ENCODE results near the gene SPINT1.

SPINT1 gene

DNA sequence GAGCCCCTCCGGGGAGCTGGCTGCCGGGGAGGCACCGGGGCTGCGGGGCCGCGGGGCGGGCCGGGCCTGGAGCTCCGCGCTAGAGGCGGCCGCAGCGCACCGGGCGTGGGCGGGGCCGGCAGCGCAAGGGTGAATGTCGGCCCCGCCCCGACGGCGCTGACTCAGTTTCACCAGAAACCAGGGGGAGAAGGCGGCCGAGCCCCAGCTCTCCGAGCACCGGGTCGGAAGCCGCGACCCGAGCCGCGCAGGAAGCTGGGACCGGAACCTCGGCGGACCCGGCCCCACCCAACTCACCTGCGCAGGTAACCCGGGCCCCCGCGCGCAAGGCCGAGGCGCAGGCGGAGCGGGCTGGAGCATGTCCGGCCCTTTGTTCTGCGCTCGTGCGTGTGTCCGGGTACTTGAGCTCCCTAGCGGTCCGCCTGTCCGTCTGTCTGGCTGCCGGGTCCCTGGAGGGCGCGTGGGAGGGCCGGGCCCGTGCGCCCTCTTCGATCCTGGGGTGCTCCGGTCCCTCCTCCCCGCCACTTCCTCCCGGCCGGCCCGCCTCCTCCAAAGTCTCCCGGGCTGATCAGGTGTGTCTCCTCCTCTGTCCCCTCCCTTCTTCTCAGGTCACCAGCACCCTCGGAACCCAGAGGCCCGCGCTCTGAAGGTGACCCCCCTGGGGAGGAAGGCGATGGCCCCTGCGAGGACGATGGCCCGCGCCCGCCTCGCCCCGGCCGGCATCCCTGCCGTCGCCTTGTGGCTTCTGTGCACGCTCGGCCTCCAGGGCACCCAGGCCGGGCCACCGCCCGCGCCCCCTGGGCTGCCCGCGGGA is at the start of gene SPINT1:
Gene SPINT1 (plus strand): TSS at position 164 of the 811 bp plus-strand sequence. CDS start 507 bp downstream, at position 671.
- DNase-seq: peak; percentile 86

DNA sequence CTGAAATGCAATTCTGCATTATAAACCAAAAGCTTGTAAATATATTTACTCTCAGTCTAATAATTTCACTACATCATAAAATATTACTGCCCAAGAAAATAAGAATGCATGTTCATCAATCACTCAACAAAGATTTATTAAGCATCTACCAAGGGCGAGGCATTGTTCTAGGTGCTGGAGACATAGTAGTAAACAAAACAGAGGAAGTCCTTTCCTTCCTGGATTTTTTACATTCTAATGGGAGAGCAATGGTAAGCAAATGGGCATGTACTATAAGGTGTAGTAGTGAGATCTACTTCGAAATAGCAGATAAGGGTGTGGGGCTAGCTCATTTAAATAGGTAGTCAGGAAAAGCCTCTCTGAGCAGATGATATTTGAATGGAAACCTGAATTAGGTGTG is 47.8 kb upstream of the SPINT1 start:
- no peak for DNase-seq

DNA sequence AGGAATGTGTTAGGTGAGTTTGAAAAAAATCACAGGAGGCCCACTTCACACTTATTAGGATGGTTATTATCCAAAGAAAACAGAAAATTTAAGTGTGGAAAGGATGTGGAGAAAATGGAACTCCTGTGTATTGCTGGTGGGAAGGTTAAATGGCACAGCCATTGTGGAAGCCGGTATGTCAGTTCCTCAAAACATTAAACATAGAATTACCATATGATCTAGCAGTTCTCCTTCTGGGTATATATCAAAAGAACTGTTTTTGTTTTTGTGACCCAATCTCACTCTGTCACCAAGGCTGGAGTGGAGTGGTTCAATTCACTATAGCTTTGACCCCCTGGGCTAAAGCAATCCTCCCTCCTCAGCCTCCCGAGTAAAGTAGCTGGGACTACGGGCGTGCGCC is 47.3 kb upstream of the SPINT1 start:
- no peak for DNase-seq

- no peak for DNase-seq
Observed at GRCh38 chr15:40799523-40799922, 44.3 kb upstream of the SPINT1 start.

- no peak for DNase-seq
Observed at GRCh38 chr15:40803076-40803475, 40.8 kb upstream of the SPINT1 start.

- DNase-seq: no peak
Observed at GRCh38 chr15:40803688-40804087, 40.2 kb upstream of the SPINT1 start.

- DNase-seq: no peak
Observed at GRCh38 chr15:40806672-40807027, 37.2 kb upstream of the SPINT1 start.

DNA sequence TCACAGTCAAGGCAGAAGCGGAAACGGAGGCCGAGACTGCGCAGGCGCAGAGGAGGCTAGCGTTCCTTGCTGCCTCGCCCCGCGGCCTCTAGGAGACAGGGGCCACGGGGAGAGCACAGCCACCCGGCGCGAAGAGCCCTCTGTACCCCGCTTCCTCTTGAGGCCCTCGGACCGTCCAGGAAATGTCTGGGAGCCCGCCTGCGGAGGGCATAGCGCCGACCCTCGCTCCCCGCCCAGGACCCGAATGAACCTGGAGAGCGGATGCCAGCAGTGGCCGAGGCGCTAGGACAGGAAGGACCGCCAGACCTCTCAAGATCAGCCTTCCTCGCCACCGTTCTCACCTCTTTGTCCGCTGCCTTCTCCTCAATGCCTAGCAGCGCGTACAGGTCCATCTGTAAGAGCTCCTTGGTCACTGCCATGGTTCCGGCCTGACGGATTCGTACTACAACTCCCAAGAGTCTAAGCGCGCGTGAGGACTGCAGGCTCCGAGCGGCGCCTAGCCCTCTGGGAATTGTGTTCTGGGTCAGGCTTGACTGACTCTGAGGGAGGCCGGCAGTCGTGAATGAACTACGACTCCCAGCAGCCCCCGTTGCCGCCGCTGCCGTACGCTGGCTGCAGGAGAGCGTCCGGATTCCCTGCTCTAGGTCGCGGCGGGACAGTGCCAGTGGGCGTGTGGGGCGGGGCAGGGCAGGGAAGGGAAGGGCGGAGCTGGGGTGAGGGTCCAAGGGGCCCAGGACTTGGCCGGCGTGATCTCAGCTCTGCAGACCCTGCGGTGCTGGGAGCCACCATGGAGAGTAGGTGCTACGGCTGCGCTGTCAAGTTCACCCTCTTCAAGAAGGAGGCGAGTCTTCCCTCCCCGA is 36.6 kb upstream of the SPINT1 start, which contains the start of the genes DNAJC17 and ZFYVE19:
Gene DNAJC17 (minus strand): TSS at position 446 of the 860 bp plus-strand sequence. CDS start 27 bp downstream, at position 419.
Gene ZFYVE19 (plus strand): TSS at position 62 of the 860 bp plus-strand sequence. CDS start 501 bp downstream, at position 563.
- DNase-seq: peak; percentile 97

DNA sequence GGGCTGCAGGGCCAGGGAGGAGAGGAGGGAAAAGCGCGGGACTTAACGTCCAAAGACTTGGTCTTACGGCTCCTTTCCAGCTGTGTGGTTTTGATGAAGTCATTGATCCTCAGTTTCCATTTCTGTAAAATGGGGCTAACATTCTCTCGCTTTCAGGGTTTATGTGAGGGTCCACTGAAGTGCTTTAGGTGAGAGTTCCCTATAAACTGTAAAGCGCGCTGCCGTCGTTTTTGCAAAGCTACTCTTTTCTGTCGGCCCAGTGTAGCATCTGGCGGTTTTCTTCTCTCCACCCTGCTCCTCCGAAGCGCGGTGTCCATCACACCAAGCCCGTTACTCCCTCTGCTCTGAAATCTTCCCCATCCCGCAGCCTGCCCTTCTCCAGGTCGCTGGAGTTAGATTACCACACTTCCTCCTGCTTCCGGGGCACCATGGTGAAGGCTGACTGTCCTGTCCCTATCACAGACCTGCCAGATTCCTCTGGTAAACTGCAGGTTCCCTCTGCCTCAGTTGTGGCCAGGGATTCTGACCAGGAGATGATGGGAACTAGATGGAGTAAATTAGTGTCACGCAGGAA is 35.9 kb upstream of the SPINT1 start:
- DNase-seq: peak; percentile 8

DNA sequence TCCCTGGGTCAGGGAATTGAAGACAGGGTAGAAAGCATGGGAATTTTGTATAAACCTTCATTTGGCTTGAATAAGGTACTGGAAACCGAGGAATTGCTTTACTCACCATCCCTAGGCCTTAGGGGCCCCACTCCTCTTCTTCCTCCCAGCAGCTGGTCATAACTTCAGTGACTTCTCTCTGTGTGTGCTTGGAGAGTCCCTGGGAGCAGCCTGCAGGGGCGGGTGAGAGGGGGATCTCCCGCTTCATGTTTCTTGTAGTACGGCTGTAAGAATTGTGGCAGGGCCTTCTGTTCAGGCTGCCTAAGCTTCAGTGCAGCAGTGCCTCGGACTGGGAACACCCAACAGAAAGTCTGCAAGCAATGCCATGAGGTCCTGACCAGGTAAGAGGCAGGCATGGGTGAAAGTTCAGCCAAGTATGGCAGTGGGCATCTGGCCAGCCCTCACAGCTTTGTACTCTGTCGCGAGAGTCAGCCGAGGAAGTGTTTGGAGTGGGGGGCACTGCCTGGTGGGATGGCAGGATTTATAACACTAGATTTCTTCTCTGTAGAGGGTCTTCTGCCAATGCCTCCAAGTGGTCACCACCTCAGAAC is 34.9 kb upstream of the SPINT1 start:
- DNase-seq: no peak

- no peak for DNase-seq
Observed at GRCh38 chr15:40812721-40813425, 31.0 kb upstream of the SPINT1 start.

- no peak for DNase-seq
Observed at GRCh38 chr15:40815042-40815698, 28.7 kb upstream of the SPINT1 start.

GRCh38 chr15:40819048-40819447 is 24.8 kb upstream of the SPINT1 start:
- DNase-seq: no peak

GRCh38 chr15:40821195-40821594 is 22.7 kb upstream of the SPINT1 start:
- no peak for DNase-seq

DNA sequence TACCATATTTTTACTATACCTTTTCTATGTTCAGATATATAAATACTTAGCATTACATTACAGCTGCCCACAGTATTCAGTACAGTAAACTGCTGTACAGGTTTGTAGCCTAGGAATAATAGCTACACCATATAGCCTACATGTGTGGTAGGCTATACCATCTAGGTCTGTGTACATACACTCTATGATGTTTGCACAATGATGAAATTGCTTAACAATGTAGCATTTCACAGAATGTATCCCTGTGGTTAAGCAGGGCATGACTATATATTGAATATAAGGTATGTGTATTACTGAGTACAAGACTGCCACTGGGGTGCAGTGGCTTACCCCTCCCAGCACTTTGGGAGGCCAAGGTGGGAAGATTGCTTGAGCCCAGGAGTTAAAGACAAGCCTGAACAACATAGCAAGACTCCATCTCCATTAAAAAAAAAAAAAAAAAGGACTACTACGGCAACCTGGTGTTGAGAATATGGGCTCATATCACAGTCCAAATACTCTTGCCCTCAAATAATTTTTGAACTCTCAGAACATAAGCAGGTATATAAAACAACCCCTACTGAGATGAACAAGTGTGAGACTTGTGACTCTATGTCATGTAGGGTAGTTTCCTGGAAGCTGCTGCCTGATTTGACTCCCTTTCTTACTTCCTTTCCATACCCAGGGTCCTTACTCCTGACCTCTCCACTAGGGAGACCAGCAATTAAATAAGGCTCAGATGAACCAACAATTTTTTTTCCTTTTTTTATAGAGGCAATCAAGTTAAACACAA is 20.1 kb upstream of the SPINT1 start:
- no peak for DNase-seq

GRCh38 chr15:40825661-40826422 is 18.0 kb upstream of the SPINT1 start:
- DNase-seq: no peak

- no peak for DNase-seq
Observed at GRCh38 chr15:40826423-40827075, 17.3 kb upstream of the SPINT1 start.

- no peak for DNase-seq
Observed at GRCh38 chr15:40828447-40829036, 15.3 kb upstream of the SPINT1 start, which contains the start of gene PPP1R14D. TSS of gene PPP1R14D (minus strand) at chr15:40828708. CDS start at chr15:40828641, 67 bp downstream.

GRCh38 chr15:40829115-40829514 is 14.7 kb upstream of the SPINT1 start:
- no peak for DNase-seq
